Trophoblast cell (in vitro differentiated cells and primary cell): ENCODE measurements around the gene MITF.

Experiments
- DNase-seq, 2 donors: peaks; one replicate each; pipeline ENCODE4 v3.0.0-alpha.2; 2016
- H2AFZ ChIP-seq: 2 replicates; pipeline ENCODE4 v1.6.1; 2013; ENCODE audit warnings: low read length, moderate library complexity, mild to moderate bottlenecking; ENCODE audit not compliant: insufficient read depth, poor library complexity
- H2AK5ac ChIP-seq: 2 replicates; pipeline ENCODE4 v1.6.1; 2013; ENCODE audit warnings: mild to moderate bottlenecking, low read length
- H2BK120ac ChIP-seq: 2 replicates; pipeline ENCODE4 v1.6.1; 2013; ENCODE audit warnings: low read length, mild to moderate bottlenecking, moderate library complexity; ENCODE audit not compliant: insufficient read depth, poor library complexity
- H2BK12ac ChIP-seq: 2 replicates; pipeline ENCODE4 v1.6.1; 2013; ENCODE audit warnings: mild to moderate bottlenecking, low read length, moderate library complexity
- H2BK5ac ChIP-seq: 2 replicates; pipeline ENCODE4 v1.6.1; 2013; ENCODE audit warnings: low read length, low read depth, moderate library complexity, mild to moderate bottlenecking; ENCODE audit not compliant: poor library complexity
- H3K14ac ChIP-seq: 2 replicates; pipeline ENCODE4 v1.6.1; 2013; ENCODE audit warnings: mild to moderate bottlenecking, low read length
- H3K18ac ChIP-seq: 2 replicates; pipeline ENCODE4 v1.6.1; 2013; ENCODE audit warnings: mild to moderate bottlenecking, low read length
- H3K23ac ChIP-seq: 2 replicates; pipeline ENCODE4 v1.6.1; 2013; ENCODE audit warnings: low read length
- H3K27ac ChIP-seq: 2 replicates; pipeline ENCODE4 v1.5.1; 2013; ENCODE audit warnings: low read depth, mild to moderate bottlenecking, inconsistent platforms, low read length, moderate library complexity
- H3K27me3 ChIP-seq: 2 replicates; pipeline ENCODE4 v1.6.1; 2013; ENCODE audit warnings: inconsistent platforms, mild to moderate bottlenecking, low read length, moderate library complexity; ENCODE audit not compliant: insufficient read depth
- H3K36me3 ChIP-seq, 2 experiments: 1 replicate in 1 of 2; 2 replicates in 1 of 2; pipeline ENCODE4 v1.6.1; 2013; ENCODE audit warnings: low read length in 2 of 2, mild to moderate bottlenecking in 2 of 2, moderate library complexity in 1 of 2; ENCODE audit not compliant: insufficient read depth in 2 of 2, control insufficient read depth in 1 of 2
- H3K4ac ChIP-seq: 2 replicates; pipeline ENCODE4 v1.6.1; 2013; ENCODE audit warnings: low read depth, mild to moderate bottlenecking, low read length, moderate library complexity
- H3K4me1 ChIP-seq, 2 experiments: 1 replicate in 1 of 2; 2 replicates in 1 of 2; pipeline ENCODE4 v1.6.1; 2013; ENCODE audit warnings: low read length in 2 of 2, mild to moderate bottlenecking in 2 of 2, moderate library complexity in 1 of 2; ENCODE audit not compliant: insufficient read depth in 2 of 2, control insufficient read depth in 1 of 2
- H3K4me2 ChIP-seq: 2 replicates; pipeline ENCODE4 v1.6.1; 2013; ENCODE audit warnings: inconsistent platforms, mild to moderate bottlenecking, low read length, moderate library complexity
- H3K4me3 ChIP-seq: 2 replicates; pipeline ENCODE4 v1.5.1; 2013; ENCODE audit warnings: mild to moderate bottlenecking, low read depth, low read length, inconsistent platforms
- H3K79me1 ChIP-seq: one replicate; pipeline ENCODE4 v1.6.1; 2013; ENCODE audit warnings: low read length
- H3K79me2 ChIP-seq: 2 replicates; pipeline ENCODE4 v1.6.1; 2013; ENCODE audit warnings: low read length, mild to moderate bottlenecking; ENCODE audit not compliant: control insufficient read depth, insufficient read depth, poor library complexity
- H3K9ac ChIP-seq: 2 replicates; pipeline ENCODE4 v1.6.1; 2013; ENCODE audit warnings: mild to moderate bottlenecking, low read length
- H3K9me3 ChIP-seq: 2 replicates; pipeline ENCODE4 v1.6.1; 2013; ENCODE audit warnings: low read depth, mild to moderate bottlenecking, control low read depth, inconsistent platforms, low read length; ENCODE audit not compliant: insufficient read depth
- H4K12ac ChIP-seq: 2 replicates; pipeline ENCODE4 v1.6.1; 2013; ENCODE audit warnings: low read depth, mild to moderate bottlenecking, low read length, moderate library complexity
- H4K8ac ChIP-seq: 2 replicates; pipeline ENCODE4 v1.6.1; 2013; ENCODE audit warnings: low read depth, mild to moderate bottlenecking, low read length, moderate library complexity
- H4K91ac ChIP-seq: one replicate; pipeline ENCODE4 v1.6.1; 2013; ENCODE audit warnings: low read depth, mild to moderate bottlenecking, low read length, moderate library complexity
- WGBS: extraction: QIAGEN DNeasy Blood & Tissue Kit; methylation state at CpG from one replicate; pipeline ENCODE4 v1.1.7; 2013; ENCODE audit warnings: missing lambda C conversion rate; ENCODE audit not compliant: insufficient read length, insufficient coverage; ENCODE audit errors: extremely low coverage; 5-methylcytosine and 5-hydroxymethylcytosine counted together

MITF gene

GRCh38 chr3:69999140-70000027, 260.1 kb downstream of the MITF start, which contains the start of gene SAMMSON:
Gene SAMMSON, plus strand, starts transcription at chr3:69999733.
- Histone ChIP-seq H3K18ac (no peak within 1 kb of the TSS), H3K4me1 (no peaks in the 10 kb centered on the region), H2BK12ac (no peak within 1 kb of the TSS), H4K12ac (no peak within 1 kb of the TSS), H2BK120ac (no peak within 1 kb of the TSS), H4K8ac (no peak within 1 kb of the TSS), H2AFZ (no peak within 1 kb of the TSS), H3K4ac (no peak within 1 kb of the TSS), H3K36me3 (no peaks in the 10 kb centered on the region), H3K23ac (no peak within 1 kb of the TSS), H3K9ac (no peak within 1 kb of the TSS), H2BK5ac (no peak within 1 kb of the TSS), H3K14ac (no peak within 1 kb of the TSS), H3K79me1 (no peaks in the 10 kb centered on the region), H3K9me3 (no peaks in the 10 kb centered on the region), H3K27me3 (no peaks in the 10 kb centered on the region), H3K4me3 (no peak within 1 kb of the TSS), H3K4me2 (no peak within 1 kb of the TSS), H4K91ac (no peak within 1 kb of the TSS), H3K27ac (no peak within 1 kb of the TSS), H3K79me2 (no peaks in the 10 kb centered on the region), H2AK5ac (no peak within 1 kb of the TSS)
- WGBS = no CpG with 5 or more reads among the region's 29 CpGs
- no peak for DNase-seq

GRCh38 chr3:70000028-70000410, 260.8 kb downstream of the MITF start:
- Histone ChIP-seq H4K91ac (no peak overlapping the region), H2AFZ (no peak overlapping the region)

GRCh38 chr3:70000563-70001081, 261.4 kb downstream of the MITF start:
- H3K27me3 ChIP-seq = no peaks in the 10 kb centered on the region
- no peak overlapping the region for H2AFZ ChIP-seq
- H3K4me1 ChIP-seq = no peaks in the 10 kb centered on the region
- no peak overlapping the region for H3K4ac ChIP-seq
- H2BK5ac ChIP-seq = no peak overlapping the region
- H3K27ac ChIP-seq = no peak overlapping the region
- no peak overlapping the region for H3K14ac ChIP-seq
- H2BK120ac ChIP-seq = no peak overlapping the region
- WGBS = no CpG with 5 or more reads among the region's 4 CpGs
- H2AK5ac ChIP-seq = no peak overlapping the region
- H3K36me3 ChIP-seq = no peaks in the 10 kb centered on the region
- no peak overlapping the region for H4K12ac ChIP-seq
- H2BK12ac ChIP-seq = no peak overlapping the region
- no peaks in the 10 kb centered on the region for H3K9me3 ChIP-seq
- H4K8ac ChIP-seq = no peak overlapping the region
- H3K4me3 ChIP-seq = no peak overlapping the region
- no peak overlapping the region for H3K4me2 ChIP-seq
- no peak overlapping the region for H3K23ac ChIP-seq
- no peak overlapping the region for H3K18ac ChIP-seq
- no peaks in the 10 kb centered on the region for H3K79me1 ChIP-seq
- H3K79me2 ChIP-seq = no peaks in the 10 kb centered on the region
- no peak overlapping the region for H3K9ac ChIP-seq
- no peak for DNase-seq
- H4K91ac ChIP-seq = no peak overlapping the region

More at GRCh38 chr3:70000028-70000410, 260.8 kb downstream of the MITF start:
- no peak overlapping the region for H3K9ac ChIP-seq
- H3K23ac ChIP-seq = no peak overlapping the region
- H3K27me3 ChIP-seq = no peaks in the 10 kb centered on the region
- H2BK5ac ChIP-seq = no peak overlapping the region
- no peak overlapping the region for H3K4ac ChIP-seq
- no peak overlapping the region for H2AK5ac ChIP-seq
- H3K4me3 ChIP-seq = no peak overlapping the region
- no peak for DNase-seq
- H3K27ac ChIP-seq = no peak overlapping the region
- H3K18ac ChIP-seq = no peak overlapping the region
- no peaks in the 10 kb centered on the region for H3K36me3 ChIP-seq
- no peak overlapping the region for H3K4me2 ChIP-seq
- no CpG with 5 or more reads among the region's 15 CpGs for WGBS
- no peak overlapping the region for H4K12ac ChIP-seq
- H3K14ac ChIP-seq = no peak overlapping the region
- H3K79me2 ChIP-seq = no peaks in the 10 kb centered on the region
- H3K79me1 ChIP-seq = no peaks in the 10 kb centered on the region
- no peak overlapping the region for H4K8ac ChIP-seq
- no peaks in the 10 kb centered on the region for H3K4me1 ChIP-seq
- no peak overlapping the region for H2BK12ac ChIP-seq
- H3K9me3 ChIP-seq = no peaks in the 10 kb centered on the region
- no peak overlapping the region for H2BK120ac ChIP-seq

- Histone ChIP-seq H3K4ac (no peak overlapping the region), H3K23ac (no peak overlapping the region), H3K79me1 (no peaks in the 10 kb centered on the region), H2AK5ac (no peak overlapping the region), H3K9me3 (no peaks in the 10 kb centered on the region), H3K14ac (no peak overlapping the region), H3K4me1 (no peaks in the 10 kb centered on the region), H3K27ac (no peak overlapping the region), H2BK120ac (no peak overlapping the region), H3K4me2 (no peak overlapping the region), H3K18ac (no peak overlapping the region), H3K79me2 (no peaks in the 10 kb centered on the region), H4K8ac (no peak overlapping the region), H4K12ac (no peak overlapping the region), H3K27me3 (no peaks in the 10 kb centered on the region), H4K91ac (no peak overlapping the region), H3K9ac (no peak overlapping the region), H2BK5ac (no peak overlapping the region), H3K4me3 (no peak overlapping the region), H2BK12ac (no peak overlapping the region), H3K36me3 (no peaks in the 10 kb centered on the region), H2AFZ (no peak overlapping the region)
- no peak for DNase-seq
Observed at GRCh38 chr3:70003119-70003518, 263.9 kb downstream of the MITF start.
